T-helper 2 cell (primary cell): ENCODE measurements around the gene C6orf89.

Experiments
- DNase-seq, 5 experiments: peaks; one replicate each; pipeline versions ENCODE4 v3.0.0 to v3.0.0-alpha.2; 2012 to 2022

C6orf89 gene

DNA sequence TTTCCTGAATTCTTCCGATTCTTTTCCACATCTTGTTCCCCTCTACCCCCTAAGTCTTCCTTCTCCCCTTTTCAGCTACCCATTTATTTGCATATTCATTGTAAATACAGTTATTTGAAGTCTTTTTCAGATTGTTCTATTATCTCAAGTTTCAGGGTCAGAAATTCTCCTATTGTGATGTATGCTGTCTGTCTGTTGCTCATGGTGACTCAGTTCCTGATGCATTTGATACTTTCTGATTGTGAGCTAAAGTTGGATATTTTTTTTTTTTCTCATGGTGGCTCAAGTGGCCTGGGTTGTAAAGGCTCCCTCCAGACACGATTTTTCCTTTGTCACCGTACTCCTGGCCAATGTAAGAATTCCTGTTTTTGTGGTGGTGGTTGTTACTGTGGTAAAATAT is 63.9 kb downstream of the C6orf89 start:
- no peak for DNase-seq

DNA sequence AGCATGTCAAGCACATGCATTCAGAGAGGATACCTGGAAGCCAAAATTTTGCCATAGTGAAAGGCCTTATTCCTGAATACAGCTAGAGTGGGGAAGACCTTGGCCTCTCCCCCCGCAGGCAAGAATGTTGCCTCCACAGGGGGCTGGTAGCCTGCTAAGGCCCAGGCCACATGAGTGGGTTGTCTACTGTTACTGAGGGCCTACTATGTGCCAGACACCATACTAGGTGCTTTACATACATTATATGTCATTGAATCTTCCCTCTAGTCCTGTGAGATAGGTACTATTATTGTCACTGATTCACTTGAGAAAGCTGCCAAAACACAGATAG is 68.1 kb downstream of the C6orf89 start:
- DNase-seq, result no peak

DNA sequence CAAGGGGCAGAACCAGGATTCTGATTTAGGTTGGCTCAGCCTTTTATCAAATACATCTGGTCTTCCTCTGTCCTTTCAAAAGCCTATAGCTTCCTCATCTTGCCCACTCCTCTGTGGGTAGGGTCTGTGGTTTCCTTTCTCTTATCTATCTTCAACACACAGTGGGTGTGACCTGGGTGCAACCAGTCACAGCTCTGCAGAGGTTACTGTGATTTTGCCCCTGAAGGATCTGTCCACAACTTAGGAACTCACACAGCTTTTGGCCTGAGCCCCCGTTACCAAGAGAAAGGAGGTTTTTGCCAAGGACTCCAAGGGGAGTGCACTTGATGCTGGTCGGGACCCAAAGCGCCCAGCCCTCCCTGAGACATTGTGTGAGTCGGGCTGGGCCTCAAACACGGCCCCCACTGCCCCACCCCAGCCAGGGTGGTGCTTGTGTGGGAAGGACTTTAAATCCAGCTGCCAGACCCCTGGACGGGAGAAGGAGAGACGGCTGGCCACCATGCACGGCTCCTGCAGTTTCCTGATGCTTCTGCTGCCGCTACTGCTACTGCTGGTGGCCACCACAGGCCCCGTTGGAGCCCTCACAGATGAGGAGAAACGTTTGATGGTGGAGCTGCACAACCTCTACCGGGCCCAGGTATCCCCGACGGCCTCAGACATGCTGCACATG is 68.6 kb downstream of the C6orf89 start, which contains the start of gene PI16:
TSS of gene PI16 (plus strand) at position 477 of the 670 bp plus-strand sequence. CDS start at position 500, 23 bp downstream.
- DNase-seq, result peak in 2 of 5 experiments; percentile 20 to 92

DNA sequence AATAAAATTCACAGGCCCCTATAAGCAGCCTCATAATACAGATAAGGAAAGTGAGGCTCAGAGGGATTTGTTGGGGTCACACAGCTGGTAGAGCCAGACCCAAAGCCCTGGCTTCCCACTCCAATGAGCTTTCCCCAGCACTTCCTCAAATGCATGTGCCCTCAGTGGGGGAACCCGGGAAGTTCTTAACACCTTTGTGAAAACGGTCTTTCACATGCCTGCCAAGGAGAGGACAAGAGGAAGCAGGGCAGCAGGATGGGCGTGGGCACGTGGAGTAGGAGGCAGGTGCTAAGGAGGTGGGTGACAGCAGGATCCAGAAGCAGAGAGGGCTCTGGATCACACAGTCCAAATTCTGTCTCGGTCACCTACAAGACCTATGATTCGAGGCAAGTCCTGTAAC is 69.4 kb downstream of the C6orf89 start:
- DNase-seq, result no peak

DNA sequence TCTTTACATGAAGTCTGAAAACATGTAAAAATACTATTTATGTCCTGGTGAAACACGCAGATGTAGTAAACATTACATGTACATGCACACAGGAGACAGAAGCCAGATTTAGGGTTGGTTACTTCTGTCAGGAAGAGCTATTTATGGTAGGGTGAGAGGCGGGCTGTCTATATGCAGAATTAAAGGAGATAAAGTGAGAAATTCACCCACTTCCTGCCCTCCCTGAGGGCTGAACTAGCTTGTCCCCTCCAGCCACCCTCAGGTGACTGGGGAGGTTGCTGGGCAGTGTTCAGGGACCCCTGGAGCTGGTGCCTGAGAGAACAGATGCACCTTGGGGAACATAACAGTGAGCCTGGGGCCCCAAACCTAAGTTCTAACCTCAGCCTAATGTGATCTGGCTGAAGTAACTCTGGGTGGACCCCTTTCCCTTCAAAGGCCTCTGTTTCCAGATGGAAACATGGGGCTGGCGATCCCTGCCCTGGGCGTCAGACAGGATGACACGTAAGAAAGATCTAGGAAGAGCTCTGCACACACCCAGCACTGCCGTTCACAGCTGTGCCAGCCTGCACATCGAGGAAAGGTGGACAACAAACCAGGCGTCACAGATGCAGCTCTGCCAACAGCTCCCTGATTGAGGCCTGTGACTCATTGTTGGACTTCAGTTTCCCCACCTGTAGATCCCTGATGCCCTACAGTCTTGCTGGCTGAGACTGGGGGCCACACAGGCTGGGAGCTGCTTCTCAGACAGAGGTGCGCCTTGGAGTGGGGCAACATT is 70.1 kb downstream of the C6orf89 start:
- DNase-seq, result peak in 1 of 5 experiments; percentile 46

- DNase-seq, result no peak
These were observed 70.7 kb downstream of the C6orf89 start for GRCh38 chr6:36956446-36956820.

GRCh38 chr6:36957773-36958271 is 72.1 kb downstream of the C6orf89 start:
- DNase-seq, result no peak

- no peak for DNase-seq
These were observed 73.2 kb downstream of the C6orf89 start for GRCh38 chr6:36958775-36959554.

- no peak for DNase-seq
These were observed 74.0 kb downstream of the C6orf89 start for GRCh38 chr6:36959555-36960250.

- DNase-seq, result no peak
These were observed 76.0 kb downstream of the C6orf89 start for GRCh38 chr6:36961441-36962435.

GRCh38 chr6:36962874-36963273 is 77.1 kb downstream of the C6orf89 start:
- peak in 4 of 5 experiments; percentile 33 to 82 (median 70) for DNase-seq

GRCh38 chr6:36963451-36964290 is 77.9 kb downstream of the C6orf89 start:
- DNase-seq, result peak in 1 of 5 experiments; percentile 56

DNA sequence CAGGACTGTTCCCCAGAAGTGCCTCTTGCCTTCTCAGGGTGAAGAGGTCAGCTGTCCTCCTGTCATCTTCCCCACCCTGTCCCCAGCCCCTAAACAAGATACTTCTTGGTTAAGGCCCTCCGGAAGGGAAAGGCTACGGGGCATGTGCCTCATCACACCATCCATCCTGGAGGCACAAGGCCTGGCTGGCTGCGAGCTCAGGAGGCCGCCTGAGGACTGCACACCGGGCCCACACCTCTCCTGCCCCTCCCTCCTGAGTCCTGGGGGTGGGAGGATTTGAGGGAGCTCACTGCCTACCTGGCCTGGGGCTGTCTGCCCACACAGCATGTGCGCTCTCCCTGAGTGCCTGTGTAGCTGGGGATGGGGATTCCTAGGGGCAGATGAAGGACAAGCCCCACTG is 78.6 kb downstream of the C6orf89 start:
- no peak for DNase-seq

GRCh38 chr6:36964908-36965307 is 79.2 kb downstream of the C6orf89 start:
- no peak for DNase-seq

DNA sequence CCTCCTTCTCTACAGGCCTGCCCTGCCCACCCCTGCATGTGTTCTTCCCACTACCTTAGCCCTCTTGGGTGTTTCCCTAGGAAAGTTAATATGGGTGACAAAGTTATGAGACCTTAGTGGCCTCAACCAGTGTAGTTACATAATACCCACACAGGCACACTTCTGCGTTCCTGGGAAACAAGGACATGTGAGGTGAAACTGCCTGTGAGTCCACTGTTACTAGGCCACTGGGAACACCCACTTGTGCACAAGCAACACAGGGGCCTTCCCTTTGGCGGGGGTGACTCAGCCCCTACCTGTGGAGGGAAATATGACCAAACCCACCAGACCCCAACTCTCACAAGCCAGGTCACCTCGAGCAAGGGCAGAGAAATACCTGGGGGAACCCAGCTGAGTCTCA is 81.5 kb downstream of the C6orf89 start:
- no peak for DNase-seq

- DNase-seq, result no peak
These were observed 82.0 kb downstream of the C6orf89 start for GRCh38 chr6:36967757-36968156.

DNA sequence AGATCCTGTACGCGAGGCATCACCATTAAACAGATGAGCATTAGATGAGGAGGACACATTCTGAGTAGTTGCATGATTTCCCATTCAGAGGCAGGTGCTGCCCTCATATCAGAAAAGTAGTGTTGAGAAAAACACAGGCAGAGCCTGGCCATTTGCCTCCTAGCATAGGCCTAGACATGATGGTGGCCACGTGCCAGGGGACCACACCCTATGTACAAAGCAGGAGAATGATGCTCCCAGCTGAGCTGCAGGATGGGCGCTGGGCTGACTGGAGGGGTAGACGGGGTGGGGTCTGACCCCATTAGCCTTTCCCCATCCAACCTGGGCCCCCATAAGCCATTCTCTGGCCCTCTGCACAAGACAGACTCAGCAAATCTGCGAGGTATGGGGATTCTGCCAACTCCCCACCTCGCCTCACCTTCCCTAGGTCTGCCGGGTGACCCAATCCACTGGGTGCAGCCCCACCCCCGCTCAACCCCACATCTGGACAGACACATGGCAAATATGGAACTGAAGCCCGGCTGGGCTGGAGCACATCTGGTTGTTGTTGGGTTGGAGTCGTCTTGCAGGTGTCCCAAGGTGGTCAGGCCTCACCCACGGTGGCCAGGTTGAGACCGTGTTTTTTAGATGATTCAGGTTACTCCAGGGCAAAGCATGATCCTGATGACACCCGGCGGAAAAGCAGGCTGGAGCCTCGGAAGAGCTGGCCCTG is 82.7 kb downstream of the C6orf89 start:
- DNase-seq, result no peak

- no peak for DNase-seq
These were observed 83.5 kb downstream of the C6orf89 start for GRCh38 chr6:36969240-36969691.
